PC-9 (cell line): ENCODE measurements around the gene NR4A1. TPM values are rescaled to one million over a fixed set of nuclear protein-coding genes. Genes with fewer than 3 reads are reported as not detected.

Experiments
- BruUV-seq: library from RNA; stranded (reverse); fragments of 400-500 nt; replicated peaks from 2 replicates; lab custom pipeline; 2021; lab: Mats Ljungman, UMichigan
- CTCF ChIA-PET: fragments of 300-600 bp; sonication (Branson Sonifier 250); formaldehyde crosslinking; loops from one replicate; lab custom pipeline; 2022; ENCODE audit warnings: antibody characterized with exemption; lab: Charles Lee
- POLR2A ChIA-PET: fragments of 300-600 bp; sonication (Branson Sonifier 250); formaldehyde crosslinking; loops from one replicate; lab custom pipeline; 2022; ENCODE audit warnings: antibody characterized with exemption; ENCODE audit not compliant: unreplicated experiment; lab: Charles Lee
- DNase-seq, 2 experiments: peaks; one replicate each; pipeline versions ENCODE4 v3.0.0 to v3.0.0-alpha.2; 2015 to 2022; ENCODE audit warnings: mixed read lengths in 1 of 2
- H2AFZ ChIP-seq: fragments of 200-600 bp; sonication (generic); 2 replicates; pipeline ENCODE4 v1.8.1; 2017; ENCODE audit warnings: antibody characterized with exemption
- H3F3A ChIP-seq: fragments of 200-600 bp; sonication (generic); 2 replicates; pipeline ENCODE4 v1.8.1; 2017; ENCODE audit warnings: antibody characterized with exemption, mild to moderate bottlenecking, low read depth; ENCODE audit not compliant: insufficient read depth
- H3K27ac ChIP-seq: fragments of 200-600 bp; sonication (generic); 2 replicates; pipeline ENCODE4 v1.6.1; 2016; ENCODE audit warnings: mixed run types
- H3K27me3 ChIP-seq: fragments of 200-600 bp; sonication (generic); 2 replicates; pipeline ENCODE4 v1.6.1; 2016; ENCODE audit warnings: low read depth, mixed run types; ENCODE audit not compliant: insufficient read depth
- H3K36me3 ChIP-seq: fragments of 200-600 bp; sonication (generic); 2 replicates; pipeline ENCODE4 v1.6.1; 2016; ENCODE audit warnings: low read depth, mixed run types
- H3K4me1 ChIP-seq: fragments of 200-600 bp; sonication (generic); replicated peaks from 2 replicates; pipeline ENCODE4 v1.6.1; 2016; ENCODE audit warnings: mixed run types; ENCODE audit not compliant: insufficient read depth
- H3K4me2 ChIP-seq: fragments of 200-600 bp; sonication (generic); 2 replicates; pipeline ENCODE4 v1.6.1; 2017; ENCODE audit warnings: mixed run types
- H3K4me3 ChIP-seq: fragments of 200-600 bp; sonication (generic); 2 replicates; pipeline ENCODE4 v1.6.1; 2016; ENCODE audit warnings: mixed run types
- H3K79me2 ChIP-seq: fragments of 200-600 bp; sonication (generic); 2 replicates; pipeline ENCODE4 v1.6.1; 2017; ENCODE audit warnings: low read depth, mixed run types
- H3K9me2 ChIP-seq: fragments of 200-600 bp; sonication (generic); 2 replicates; pipeline ENCODE4 v1.8.1; 2017; ENCODE audit warnings: mild to moderate bottlenecking; ENCODE audit not compliant: insufficient read depth
- H3K9me3 ChIP-seq: fragments of 200-600 bp; sonication (generic); 2 replicates; pipeline ENCODE4 v1.8.1; 2016; ENCODE audit warnings: low read depth; ENCODE audit not compliant: insufficient read depth
- H4K20me1 ChIP-seq: fragments of 200-600 bp; sonication (generic); 2 replicates; pipeline ENCODE4 v1.8.1; 2017; ENCODE audit not compliant: insufficient read depth
- EZH2 ChIP-seq: fragments of 200-600 bp; sonication (generic); IDR thresholded peaks from 2 replicates; pipeline ENCODE4 v1.8.0; 2017; ENCODE audit warnings: antibody characterized with exemption, low read depth
- intact Hi-C: fragments of 100-400 bp; cut with micrococcal nuclease; formaldehyde crosslinking; loops from one replicate; pipeline ENCODE4 v1.10.0; 2022; ENCODE audit not compliant: unreplicated experiment
- total RNA-seq: library from RNA; stranded (reverse); gene quantifications from 2 replicates; pipeline ENCODE4 v1.2.3, GENCODE V29; 2021
- TF ChIP-seq, protein P1 (sequence below): fragments of 200-600 bp; sonication (generic); conservative IDR thresholded peaks from 2 replicates; pipeline ENCODE4 v1.6.1; 2017; ENCODE audit warnings: mixed run types, antibody characterized with exemption, mild to moderate bottlenecking, moderate library complexity

The NR4A1 gene
- total RNA-seq, 1 experiment from 2014 or later = 6.5 TPM

DNA sequence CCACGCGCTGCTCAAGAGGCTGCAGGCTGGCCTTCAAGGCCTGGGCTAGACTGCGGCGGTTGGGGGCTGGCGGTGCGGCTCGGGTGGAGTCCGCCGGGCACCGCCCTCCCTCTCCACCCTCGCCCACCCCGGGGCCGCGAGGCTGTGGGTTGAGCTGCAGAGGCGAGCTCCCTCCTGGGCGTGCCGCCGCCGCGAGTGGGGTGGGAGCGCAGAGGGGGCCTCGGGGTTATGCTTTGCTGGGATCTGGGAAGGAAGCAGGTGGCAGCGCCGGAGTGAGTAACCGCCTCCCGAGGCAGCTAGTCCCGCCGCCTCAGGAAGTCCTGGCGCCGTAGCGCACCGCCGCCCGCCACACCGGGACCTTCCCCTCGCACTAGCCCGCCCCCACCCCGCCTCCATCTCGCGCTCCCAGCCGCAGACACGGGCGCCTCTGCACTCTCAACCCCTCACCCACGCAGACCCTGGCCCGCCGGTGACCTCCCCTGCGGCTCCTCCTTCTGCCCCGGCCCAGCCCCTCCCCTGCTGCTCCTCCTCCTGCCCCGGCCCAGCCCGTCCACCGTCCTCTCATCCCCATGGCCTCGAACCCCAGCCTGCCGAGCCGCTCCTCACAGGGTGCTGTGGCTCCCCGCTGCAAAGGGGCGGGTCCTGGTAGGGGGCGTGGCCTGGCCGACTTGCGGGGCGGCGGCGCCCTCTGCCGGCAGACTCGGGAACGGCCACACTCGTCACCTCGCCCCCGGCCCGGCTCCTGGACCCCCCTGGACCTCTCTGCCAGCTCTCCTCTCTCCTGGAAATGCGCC lies 27.9 kb upstream of the NR4A1 start:
- ChIA-PET CTCF (interaction anchor here (0.5 to 1.9 kb wide), 13 partner anchors 8 to 1427 kb away, joined by 3 to 25 read pairs (median 3); partner anchors contain the start of gene NR4A1), POLR2A (interaction anchor here (0.6 to 0.9 kb wide), 4 partner anchors 27 to 921 kb away, joined by 3 to 8 read pairs (median 6); no protein-coding TSS in a partner anchor)
- peak; percentile 35 to 83 for DNase-seq
- Histone ChIP-seq H3K4me3 (peak overlapping the region; percentile 71), H3K9me2 (no peaks in the 10 kb centered on the region), H3K27me3 (peaks cover 4% of the 10 kb centered on the region; the same call in 1 of the 2 replicates), H4K20me1 (no peaks in the 10 kb centered on the region), H3K36me3 (no peaks in the 10 kb centered on the region), H3F3A (peaks cover 16% of the 10 kb centered on the region; the same call in 1 of the 2 replicates), H3K9me3 (no peaks in the 10 kb centered on the region), H3K4me1 (0 out of 2 replicates have a peak, but pooled peaks cover 6% of the 10 kb centered on the region), H2AFZ (peak overlapping the region; percentile 82), H3K4me2 (peak overlapping the region; percentile 85), H3K79me2 (no peaks in the 10 kb centered on the region), H3K27ac (no peak overlapping the region)
- intact Hi-C loops = loop anchor here (1.0 to 5.0 kb wide), 3 partner anchors 19 to 1946 kb away; no protein-coding TSS in a partner anchor
- TF ChIP-seq, protein P1, sequence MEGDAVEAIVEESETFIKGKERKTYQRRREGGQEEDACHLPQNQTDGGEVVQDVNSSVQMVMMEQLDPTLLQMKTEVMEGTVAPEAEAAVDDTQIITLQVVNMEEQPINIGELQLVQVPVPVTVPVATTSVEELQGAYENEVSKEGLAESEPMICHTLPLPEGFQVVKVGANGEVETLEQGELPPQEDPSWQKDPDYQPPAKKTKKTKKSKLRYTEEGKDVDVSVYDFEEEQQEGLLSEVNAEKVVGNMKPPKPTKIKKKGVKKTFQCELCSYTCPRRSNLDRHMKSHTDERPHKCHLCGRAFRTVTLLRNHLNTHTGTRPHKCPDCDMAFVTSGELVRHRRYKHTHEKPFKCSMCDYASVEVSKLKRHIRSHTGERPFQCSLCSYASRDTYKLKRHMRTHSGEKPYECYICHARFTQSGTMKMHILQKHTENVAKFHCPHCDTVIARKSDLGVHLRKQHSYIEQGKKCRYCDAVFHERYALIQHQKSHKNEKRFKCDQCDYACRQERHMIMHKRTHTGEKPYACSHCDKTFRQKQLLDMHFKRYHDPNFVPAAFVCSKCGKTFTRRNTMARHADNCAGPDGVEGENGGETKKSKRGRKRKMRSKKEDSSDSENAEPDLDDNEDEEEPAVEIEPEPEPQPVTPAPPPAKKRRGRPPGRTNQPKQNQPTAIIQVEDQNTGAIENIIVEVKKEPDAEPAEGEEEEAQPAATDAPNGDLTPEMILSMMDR = peak; percentile 96
- no peak for TF ChIP-seq EZH2
- BruUV-seq = no TSS peak

DNA sequence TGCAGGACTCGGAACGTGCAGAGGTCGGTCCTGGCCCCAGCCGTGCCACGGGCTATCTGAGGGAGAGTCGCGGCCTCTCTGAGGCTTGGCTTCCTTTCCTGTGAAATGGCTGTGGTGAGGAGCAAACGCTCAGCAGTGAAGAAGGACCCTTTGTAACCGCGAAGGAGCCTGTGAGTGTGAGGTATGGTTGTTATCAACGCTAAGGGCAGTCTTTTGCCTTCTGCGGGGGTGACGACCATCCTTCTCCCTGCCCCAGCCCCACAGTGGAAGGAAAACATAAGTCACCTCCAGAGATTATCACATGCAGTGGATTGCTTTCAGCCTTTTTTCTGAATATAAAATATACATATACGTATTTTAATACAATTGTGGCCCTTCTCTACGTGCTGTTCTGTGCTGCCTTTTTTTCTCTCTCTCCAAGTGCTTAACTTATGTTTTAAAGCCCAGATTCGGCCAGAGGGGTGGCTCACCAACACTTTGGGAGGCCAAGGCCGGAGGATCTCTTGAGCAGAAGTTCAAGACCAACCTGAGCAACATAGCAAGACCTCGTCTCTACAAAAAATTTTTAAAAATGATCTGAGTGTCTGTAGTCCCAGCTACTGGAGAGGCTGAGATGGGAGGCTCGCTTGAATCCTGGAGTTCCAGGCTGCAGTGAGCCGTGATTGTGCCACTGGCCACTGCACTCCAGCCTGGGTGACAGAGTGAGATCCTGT lies 27.1 kb upstream of the NR4A1 start:
- Histone ChIP-seq H3K9me3 (no peaks in the 10 kb centered on the region), H3K27me3 (peaks cover 4% of the 10 kb centered on the region; the same call in 1 of the 2 replicates), H3K4me3 (peak overlapping the region; percentile 71), H3K9me2 (no peaks in the 10 kb centered on the region), H3K36me3 (no peaks in the 10 kb centered on the region), H3K79me2 (no peaks in the 10 kb centered on the region), H3F3A (peaks cover 16% of the 10 kb centered on the region; the same call in 1 of the 2 replicates), H4K20me1 (no peaks in the 10 kb centered on the region), H3K4me2 (peak overlapping the region; percentile 85), H2AFZ (peak overlapping the region; percentile 82), H3K4me1 (peaks cover 6% of the 10 kb centered on the region; the same call in 1 of the 2 replicates), H3K27ac (no peak overlapping the region)
- intact Hi-C loops = loop anchor here (1.0 to 5.0 kb wide), 4 partner anchors 20 to 1947 kb away; no protein-coding TSS in a partner anchor
- TF ChIP-seq, protein P1 = peak; percentile 64; the same call in 1 of the 2 replicates
- TF ChIP-seq EZH2 = no peak
- CTCF ChIA-PET = interaction anchor here (0.6 to 2.4 kb wide), 9 partner anchors 12 to 969 kb away, joined by 3 to 19 read pairs (median 5); no protein-coding TSS in a partner anchor
- POLR2A ChIA-PET = interaction anchor here (0.6 to 1.0 kb wide), 2 partner anchors 27 to 800 kb away, joined by 10 to 13 read pairs; partner anchors contain the start of gene NR4A1
- no peak for DNase-seq
- no TSS peak for BruUV-seq
